Erythroblast (primary cell): ENCODE data around the gene OTUD5.

ENCODE experiments used
- GATA1 ChIP-seq: IDR thresholded peaks from 2 replicates; pipeline ENCODE4 v1.6.1; 2011; ENCODE audit warnings: low read depth, mild to moderate bottlenecking, control low read depth, low read length, moderate library complexity
- POLR2A ChIP-seq: IDR thresholded peaks from 2 replicates; pipeline ENCODE4 v1.6.1; 2011; ENCODE audit warnings: mild to moderate bottlenecking, low read length

GRCh38 chrX:48957477-48957826 is at the start of gene OTUD5:
- TF ChIP-seq POLR2A (no peak), GATA1 (no peak)
